GM10248 (cell line): ENCODE data around the gene LSM3.

Experiments
- CTCF ChIA-PET: fragments of 300-600 bp; sonication (Branson Sonifier 250); formaldehyde crosslinking; extraction: SDS; loops from one replicate; lab custom pipeline; 2021; ENCODE audit warnings: antibody characterized with exemption; lab: Yijun Ruan, JAX
- POLR2A ChIA-PET: fragments of 350-650 bp; sonication (Branson Sonifier 250); formaldehyde crosslinking; extraction: SDS; loops from one replicate; lab custom pipeline; 2020; ENCODE audit warnings: antibody characterized with exemption; lab: Yijun Ruan, JAX
- DNase-seq: peaks from one replicate; pipeline ENCODE4 v3.0.0; 2012; ENCODE audit errors: extremely low spot score
- CTCF ChIP-seq: IDR thresholded peaks from 2 replicates; pipeline ENCODE4 v1.5.1; 2012; ENCODE audit warnings: mild to moderate bottlenecking, low read depth; ENCODE audit errors: extremely low read depth, missing control alignments, control extremely low read depth

The LSM3 gene

DNA sequence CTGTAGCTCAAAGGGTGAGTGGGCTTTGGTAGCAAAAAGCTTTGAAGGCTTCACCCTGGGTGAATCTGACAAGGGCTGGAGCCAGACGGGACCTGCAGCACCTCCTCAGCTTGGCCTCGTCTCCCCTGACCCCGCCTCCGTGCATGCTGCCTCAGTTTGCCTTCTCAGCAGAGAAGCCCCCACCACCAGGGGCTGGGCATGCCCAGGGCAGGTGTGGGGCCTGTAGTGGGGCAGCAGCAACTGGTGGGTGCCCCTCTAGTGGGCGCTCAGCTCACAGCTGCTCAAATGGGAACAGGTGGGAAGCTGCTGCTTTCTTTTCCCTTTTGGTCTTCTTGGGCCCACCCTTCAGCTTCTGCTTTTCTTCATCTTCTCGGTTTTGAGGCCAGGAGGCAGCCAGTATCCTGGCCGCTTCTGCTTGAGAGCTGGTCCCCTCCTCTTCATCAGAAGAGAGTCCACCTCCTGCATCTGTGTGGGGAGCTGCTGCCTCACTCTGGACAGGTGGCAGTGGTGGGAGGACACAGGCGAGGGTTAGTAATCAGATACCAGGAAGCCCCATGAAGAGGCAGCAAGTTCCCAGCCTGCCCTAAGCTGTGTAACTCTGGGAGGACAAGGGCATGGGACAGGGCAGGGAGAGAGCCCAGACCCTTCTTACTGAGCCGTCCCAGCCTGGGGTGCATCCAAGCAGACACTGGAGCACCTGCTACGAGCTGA, 32.8 kb upstream of the LSM3 start:
- DNase-seq, result no peak
- ChIA-PET CTCF (interaction anchor here (1.1 to 1.9 kb wide), 4 partner anchors 14 to 58 kb away, joined by 3 to 7 read pairs (median 4); no protein-coding TSS in a partner anchor), POLR2A (interaction anchor here (1.1 kb wide), 2 partner anchors 13 to 20 kb away, joined by 4 to 7 read pairs; no protein-coding TSS in a partner anchor)
- no peak for TF ChIP-seq CTCF

DNA sequence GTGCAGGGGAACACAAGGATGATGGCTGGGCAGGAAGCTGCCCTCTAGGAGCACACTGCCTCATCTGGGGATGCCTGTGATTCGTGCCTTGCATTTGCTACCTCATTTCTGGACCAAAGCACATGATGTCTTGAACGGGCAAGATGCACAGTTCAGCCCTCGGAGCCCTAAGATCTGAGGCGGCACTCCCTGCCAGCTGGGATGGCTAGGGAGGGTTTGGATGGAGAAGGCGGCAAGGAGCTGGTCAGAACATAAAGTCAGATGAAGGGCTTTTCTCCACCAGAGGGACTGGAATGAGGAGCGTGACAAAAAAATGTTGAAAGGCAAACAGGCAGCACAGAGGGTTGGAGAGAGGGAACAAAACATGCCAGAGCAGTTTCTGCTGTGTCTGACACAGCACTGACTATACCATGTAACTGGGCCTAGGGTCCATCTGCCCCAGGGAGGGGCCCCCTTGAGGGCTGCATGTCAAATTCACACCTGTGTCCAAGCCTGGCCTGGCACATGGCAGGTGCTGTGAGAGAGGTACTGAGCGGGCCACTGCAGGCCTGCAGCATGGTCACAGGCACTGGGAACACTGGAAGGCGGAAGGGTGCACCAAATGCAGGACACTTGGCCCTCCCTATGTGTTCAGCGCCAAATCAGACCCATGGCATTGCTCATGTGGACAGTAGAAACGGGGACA, 32.1 kb upstream of the LSM3 start:
- DNase-seq, result no peak
- POLR2A ChIA-PET, result interaction anchor here (1.1 kb wide), 2 partner anchors 14 to 21 kb away, joined by 4 to 7 read pairs; no protein-coding TSS in a partner anchor
- TF ChIP-seq CTCF, result no peak
- CTCF ChIA-PET, result interaction anchor here (1.3 to 1.9 kb wide), 3 partner anchors 15 to 57 kb away, joined by 3 to 7 read pairs (median 4); no protein-coding TSS in a partner anchor

DNA sequence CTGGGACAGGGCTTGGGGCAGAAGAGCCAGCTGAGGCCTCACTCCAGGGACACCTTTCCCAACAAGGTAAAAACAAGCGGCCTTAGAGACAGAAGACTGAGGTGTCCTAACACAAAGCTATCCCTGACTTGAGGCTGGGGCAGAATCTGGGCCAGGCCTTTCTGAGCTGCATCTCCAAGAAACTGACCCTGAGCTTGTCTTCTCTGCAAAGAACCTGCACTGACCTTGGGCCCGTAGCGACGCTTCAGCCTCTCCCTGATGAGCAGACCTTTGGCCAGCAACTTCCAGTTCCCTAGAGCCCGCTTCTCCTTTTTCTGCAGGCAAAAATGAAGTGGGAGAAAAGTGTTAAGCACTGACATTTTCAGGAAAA, 31.6 kb upstream of the LSM3 start:
- no peak for DNase-seq
- CTCF ChIA-PET, result interaction anchor here (1.9 kb wide), 2 partner anchors 32 to 57 kb away, joined by 4 to 7 read pairs; no protein-coding TSS in a partner anchor
- no peak for TF ChIP-seq CTCF
- POLR2A ChIA-PET, result no interaction called here

DNA sequence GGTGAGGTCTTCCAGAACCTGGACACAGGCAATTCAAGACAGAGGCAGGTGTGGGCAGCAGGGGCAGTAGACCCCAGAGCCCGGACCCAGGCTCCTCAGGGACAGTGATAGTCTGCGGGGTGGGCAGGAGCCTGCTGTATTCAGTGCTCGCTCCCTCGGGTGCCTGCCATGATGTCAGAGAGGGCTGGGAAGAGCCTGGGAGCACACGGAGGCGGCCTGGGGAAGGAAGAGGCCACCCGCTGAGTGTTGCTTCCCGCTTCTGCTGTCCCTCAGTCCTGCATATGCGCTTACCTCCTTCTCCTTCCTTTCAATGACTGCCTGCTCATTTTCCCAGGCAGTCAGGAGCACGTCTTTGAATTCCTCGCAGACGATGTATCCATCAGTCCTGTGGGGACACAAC, 31.0 kb upstream of the LSM3 start:
- no peak for TF ChIP-seq CTCF
- no peak for DNase-seq
- ChIA-PET POLR2A (no interaction called here), CTCF (interaction anchor here (1.2 kb wide), 1 partner anchor 22 kb away, joined by 3 read pairs; no protein-coding TSS in a partner anchor)

GRCh38 chr3:14148041-14148985, 30.3 kb upstream of the LSM3 start:
- no peak for DNase-seq
- TF ChIP-seq CTCF, result no peak
- ChIA-PET POLR2A (no interaction called here), CTCF (interaction anchor here (1.2 kb wide), 1 partner anchor 23 kb away, joined by 3 read pairs; no protein-coding TSS in a partner anchor)
